HepG2 (cell line): Measurements from ENCODE around the gene GRIN3A. TPM values are rescaled to one million over a fixed set of nuclear protein-coding genes. Genes with fewer than 3 reads are reported as not detected.

Source experiments
- ATAC-seq: fragments of 200-7000 bp; cut with Tn5 transposase; 3 replicates; pipeline ENCODE4 v1.9.1; 2020; ENCODE audit warnings: mild to moderate bottlenecking, moderate library complexity
- BruUV-seq: library from RNA; stranded (reverse); fragments of 400-500 nt; replicated peaks from 2 replicates; lab custom pipeline; 2021; lab: Mats Ljungman, UMichigan
- CTCF ChIA-PET: fragments of 300-600 bp; formaldehyde crosslinking; extraction: SDS; loops from one replicate; lab custom pipeline; 2021; ENCODE audit warnings: low total read pairs, inconsistent platforms, low intra/inter-chr PET ratio; lab: Yijun Ruan, JAX
- POLR2A ChIA-PET: fragments of 350-600 bp; sonication (Branson Sonifier 250); formaldehyde crosslinking; loops from one replicate; lab custom pipeline; 2020; ENCODE audit warnings: antibody characterized with exemption, inconsistent platforms; lab: Yijun Ruan, JAX
- DNase-seq: peaks from one replicate; pipeline ENCODE4 v3.0.0-alpha.2; 2015; ENCODE audit warnings: low spot score
- FAIRE-seq: peaks from 3 replicates; lab custom pipeline; 2011; peaks lifted over from hg19 to GRCh38; lab: Jason Lieb, UNC
- H2AFZ ChIP-seq: one replicate; pipeline ENCODE4 v1.6.1; 2011; ENCODE audit warnings: low read length, inconsistent platforms
- H3K27ac ChIP-seq: fragments of 300-600 bp; 3 replicates; pipeline ENCODE4 v1.8.0; 2011; ENCODE audit warnings: mixed run types, mild to moderate bottlenecking, mixed read lengths, low read length, inconsistent platforms; ENCODE audit not compliant: insufficient read depth; ENCODE audit errors: extremely low read length
- H3K27me3 ChIP-seq, 2 experiments: fragments of 200-600 bp in 1 of 2; 2 replicates in 1 of 2; 3 replicates in 1 of 2; pipeline versions ENCODE4 v1.6.0 to v1.8.0; 2011; ENCODE audit warnings: low read length in 2 of 2, mild to moderate bottlenecking in 2 of 2, moderate library complexity in 2 of 2, inconsistent platforms in 1 of 2; ENCODE audit not compliant: insufficient read depth in 2 of 2, control insufficient read depth in 1 of 2
- H3K36me3 ChIP-seq, 2 experiments: fragments of 200-600 bp in 1 of 2; replicated peaks in 1 of 2; 2 replicates in 1 of 2; 3 replicates in 1 of 2; pipeline versions ENCODE4 v1.5.1 to v1.8.0; 2011; ENCODE audit warnings: low read length in 2 of 2, inconsistent platforms in 1 of 2; ENCODE audit not compliant: insufficient read depth in 2 of 2, control insufficient read depth in 1 of 2
- H3K4me1 ChIP-seq: 2 replicates; pipeline ENCODE4 v1.5.1; 2012; ENCODE audit warnings: low read length, inconsistent platforms; ENCODE audit not compliant: insufficient read depth
- H3K4me2 ChIP-seq: 2 replicates; pipeline ENCODE4 v1.6.0; 2011; ENCODE audit warnings: low read depth, low read length, inconsistent platforms
- H3K4me3 ChIP-seq, 3 experiments: fragments of 200-600 bp in 1 of 3; sonication (generic), shearing (Covaris generic) in 1 of 3; replicated peaks in 1 of 3; 2 replicates each; pipeline ENCODE4 v1.5.1; 2011 to 2016; ENCODE audit warnings: low read length in 3 of 3, inconsistent platforms in 2 of 3, low read depth in 2 of 3, mild to moderate bottlenecking in 2 of 3, control low read depth in 1 of 3, mixed read lengths in 1 of 3; ENCODE audit not compliant: insufficient read depth in 1 of 3
- H3K79me2 ChIP-seq: one replicate; pipeline ENCODE4 v1.6.1; 2011; ENCODE audit warnings: low read length, inconsistent platforms; ENCODE audit not compliant: insufficient read depth
- H3K9ac ChIP-seq: 2 replicates; pipeline ENCODE4 v1.6.0; 2011; ENCODE audit warnings: mild to moderate bottlenecking, low read depth, low read length, inconsistent platforms; ENCODE audit not compliant: insufficient read depth
- H3K9me3 ChIP-seq: 2 replicates; pipeline ENCODE4 v1.5.1; 2012; ENCODE audit warnings: mild to moderate bottlenecking, low read length
- H4K20me1 ChIP-seq: 2 replicates; pipeline ENCODE4 v1.6.0; 2011; ENCODE audit warnings: inconsistent platforms, mild to moderate bottlenecking, low read length, moderate library complexity; ENCODE audit not compliant: insufficient read depth
- AGO2 ChIP-seq: fragments of 200-400 bp; formaldehyde crosslinking; optimal IDR thresholded peaks from 2 replicates; pipeline ENCODE3; 2017; ENCODE audit warnings: mild to moderate bottlenecking, low read depth, low read length, moderate library complexity
- BRCA1 ChIP-seq: sonication (generic); formaldehyde crosslinking; IDR thresholded peaks from 2 replicates; pipeline ENCODE4 v1.4.0; 2020; ENCODE audit warnings: missing genetic modification reagents
- CENPT ChIP-seq: sonication (generic); formaldehyde crosslinking; IDR thresholded peaks from 2 replicates; pipeline ENCODE4 v1.8.0; 2022; ENCODE audit warnings: low read depth, mild to moderate bottlenecking, moderate library complexity, missing genetic modification reagents
- PHF5A ChIP-seq: IDR thresholded peaks from one replicate; pipeline ENCODE4 v1.6.1; 2018; ENCODE audit warnings: low read depth, missing genetic modification reagents; ENCODE audit not compliant: unreplicated experiment
- ZNF740 ChIP-seq: sonication (generic); formaldehyde crosslinking; IDR thresholded peaks from 2 replicates; pipeline ENCODE4 v1.4.0; 2020; ENCODE audit warnings: missing genetic modification reagents
- WGBS: methylation state at CpG from one replicate; pipeline ENCODE4 v1.1.6; 2017; ENCODE audit warnings: low lambda C conversion rate; 5-methylcytosine and 5-hydroxymethylcytosine counted together
- in situ Hi-C: cut with HindIII; loops from 2 replicates; pipeline ENCODE4 v1.10.0; 2017; ENCODE audit warnings: low pct_unique_long_range_greater_than_20kb; ENCODE audit not compliant: extremely low pct_ligation_motif_present
- intact Hi-C: fragments of 100-400 bp; cut with micrococcal nuclease; formaldehyde crosslinking; loops from one replicate; pipeline ENCODE4 v1.10.0; 2022; ENCODE audit not compliant: unreplicated experiment
- polyA plus RNA-seq, 8 experiments: library from polyadenylated mRNA; depleted of rRNA in 3 of 8; stranded (reverse) in 7 of 8; unstranded in 1 of 8; fragments of >200 nt; fragmentation: Illumina TruSeq in 4 of 8; extraction: Trizol in 4 of 8; gene quantifications; 2 replicates each; pipeline versions ENCODE4 v1.2.1 to v1.2.3, GENCODE V29; 2011 to 2016; ENCODE audit warnings: low read depth in 4 of 8, missing spikeins in 1 of 8, mixed read lengths in 1 of 8; ENCODE audit not compliant: insufficient read depth in 1 of 8
- total RNA-seq, 5 experiments: library from RNA; depleted of rRNA; stranded (reverse); fragments of >200 nt; fragmentation: Illumina TruSeq; extraction: Trizol; gene quantifications; 2 replicates each; pipeline ENCODE4 v1.2.3, GENCODE V29; 2016; ENCODE audit warnings: low read depth in 1 of 5
- TF ChIP-seq, protein P1 (sequence below): sonication (generic); formaldehyde crosslinking; IDR thresholded peaks from 2 replicates; pipeline ENCODE4 v1.8.1; 2023; ENCODE audit warnings: mild to moderate bottlenecking, missing genetic modification reagents
- TF ChIP-seq, protein P2 (sequence below): IDR thresholded peaks from 2 replicates; pipeline ENCODE4 v1.6.1; 2016; ENCODE audit warnings: control low read depth
- TF ChIP-seq, protein P3 (sequence below): sonication (generic); formaldehyde crosslinking; IDR thresholded peaks from 2 replicates; pipeline ENCODE4 v1.5.0; 2020; ENCODE audit warnings: mild to moderate bottlenecking, missing genetic modification reagents, borderline replicate concordance

GRIN3A gene
- total and polyA plus RNA-seq, 2 of the 13 experiments (the other 11 are each of a cell fraction or from before 2014, with no cell fraction given): not detected

DNA sequence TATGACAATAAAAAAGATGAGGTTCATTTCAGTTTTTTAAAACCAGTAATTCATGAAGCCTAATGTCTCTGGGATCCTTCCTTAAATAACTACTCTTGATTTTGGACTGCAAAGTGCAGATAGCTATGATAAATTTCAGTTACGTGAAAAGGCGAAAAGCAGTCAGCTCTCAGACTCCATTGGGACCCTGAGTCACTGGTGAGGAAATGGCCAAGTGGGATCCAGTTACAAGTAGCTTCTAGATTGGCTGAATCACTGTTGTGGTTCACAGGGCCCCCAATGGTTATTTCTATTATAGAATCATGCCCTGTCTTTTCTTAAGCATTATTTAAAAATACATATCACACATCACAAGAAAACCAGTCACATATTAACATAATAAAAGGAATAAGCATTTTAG, 112.6 kb downstream of the GRIN3A start:
- H2AFZ ChIP-seq: no peak overlapping the region
- no peaks in the 10 kb centered on the region for H3K4me1 ChIP-seq
- H3K79me2 ChIP-seq: no peaks in the 10 kb centered on the region
- no peak for FAIRE-seq
- WGBS: 11% methylated on average over 2 of the region's 2 CpGs
- in situ Hi-C loops: no loop called here
- no peaks in the 10 kb centered on the region for H4K20me1 ChIP-seq
- POLR2A ChIA-PET: no interaction called here
- H3K9ac ChIP-seq: no peak overlapping the region
- no peak for DNase-seq
- BruUV-seq: no TSS peak
- H3K36me3 ChIP-seq: no peaks in the 10 kb centered on the region
- H3K27me3 ChIP-seq: no peaks in the 10 kb centered on the region; a peak in 1 of 5 replicates
- no peaks in the 10 kb centered on the region for H3K9me3 ChIP-seq
- H3K27ac ChIP-seq: no peak overlapping the region
- H3K4me3 ChIP-seq: no peak overlapping the region
- no peak overlapping the region for H3K4me2 ChIP-seq
- no peak for TF ChIP-seq BRCA1
- TF ChIP-seq, protein P1, sequence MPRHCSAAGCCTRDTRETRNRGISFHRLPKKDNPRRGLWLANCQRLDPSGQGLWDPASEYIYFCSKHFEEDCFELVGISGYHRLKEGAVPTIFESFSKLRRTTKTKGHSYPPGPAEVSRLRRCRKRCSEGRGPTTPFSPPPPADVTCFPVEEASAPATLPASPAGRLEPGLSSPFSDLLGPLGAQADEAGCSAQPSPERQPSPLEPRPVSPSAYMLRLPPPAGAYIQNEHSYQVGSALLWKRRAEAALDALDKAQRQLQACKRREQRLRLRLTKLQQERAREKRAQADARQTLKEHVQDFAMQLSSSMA (CRISPR knock-in tag): no peak
- TF ChIP-seq PHF5A (CRISPR knock-in tag): no peak
- no peak for TF ChIP-seq CENPT (CRISPR knock-in tag)
- no peak for TF ChIP-seq ZNF740 (CRISPR knock-in tag)
- no peak for TF ChIP-seq AGO2
- TF ChIP-seq, protein P2, sequence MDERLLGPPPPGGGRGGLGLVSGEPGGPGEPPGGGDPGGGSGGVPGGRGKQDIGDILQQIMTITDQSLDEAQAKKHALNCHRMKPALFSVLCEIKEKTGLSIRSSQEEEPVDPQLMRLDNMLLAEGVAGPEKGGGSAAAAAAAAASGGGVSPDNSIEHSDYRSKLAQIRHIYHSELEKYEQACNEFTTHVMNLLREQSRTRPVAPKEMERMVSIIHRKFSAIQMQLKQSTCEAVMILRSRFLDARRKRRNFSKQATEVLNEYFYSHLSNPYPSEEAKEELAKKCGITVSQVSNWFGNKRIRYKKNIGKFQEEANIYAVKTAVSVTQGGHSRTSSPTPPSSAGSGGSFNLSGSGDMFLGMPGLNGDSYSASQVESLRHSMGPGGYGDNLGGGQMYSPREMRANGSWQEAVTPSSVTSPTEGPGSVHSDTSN: no peak
- TF ChIP-seq, protein P3, sequence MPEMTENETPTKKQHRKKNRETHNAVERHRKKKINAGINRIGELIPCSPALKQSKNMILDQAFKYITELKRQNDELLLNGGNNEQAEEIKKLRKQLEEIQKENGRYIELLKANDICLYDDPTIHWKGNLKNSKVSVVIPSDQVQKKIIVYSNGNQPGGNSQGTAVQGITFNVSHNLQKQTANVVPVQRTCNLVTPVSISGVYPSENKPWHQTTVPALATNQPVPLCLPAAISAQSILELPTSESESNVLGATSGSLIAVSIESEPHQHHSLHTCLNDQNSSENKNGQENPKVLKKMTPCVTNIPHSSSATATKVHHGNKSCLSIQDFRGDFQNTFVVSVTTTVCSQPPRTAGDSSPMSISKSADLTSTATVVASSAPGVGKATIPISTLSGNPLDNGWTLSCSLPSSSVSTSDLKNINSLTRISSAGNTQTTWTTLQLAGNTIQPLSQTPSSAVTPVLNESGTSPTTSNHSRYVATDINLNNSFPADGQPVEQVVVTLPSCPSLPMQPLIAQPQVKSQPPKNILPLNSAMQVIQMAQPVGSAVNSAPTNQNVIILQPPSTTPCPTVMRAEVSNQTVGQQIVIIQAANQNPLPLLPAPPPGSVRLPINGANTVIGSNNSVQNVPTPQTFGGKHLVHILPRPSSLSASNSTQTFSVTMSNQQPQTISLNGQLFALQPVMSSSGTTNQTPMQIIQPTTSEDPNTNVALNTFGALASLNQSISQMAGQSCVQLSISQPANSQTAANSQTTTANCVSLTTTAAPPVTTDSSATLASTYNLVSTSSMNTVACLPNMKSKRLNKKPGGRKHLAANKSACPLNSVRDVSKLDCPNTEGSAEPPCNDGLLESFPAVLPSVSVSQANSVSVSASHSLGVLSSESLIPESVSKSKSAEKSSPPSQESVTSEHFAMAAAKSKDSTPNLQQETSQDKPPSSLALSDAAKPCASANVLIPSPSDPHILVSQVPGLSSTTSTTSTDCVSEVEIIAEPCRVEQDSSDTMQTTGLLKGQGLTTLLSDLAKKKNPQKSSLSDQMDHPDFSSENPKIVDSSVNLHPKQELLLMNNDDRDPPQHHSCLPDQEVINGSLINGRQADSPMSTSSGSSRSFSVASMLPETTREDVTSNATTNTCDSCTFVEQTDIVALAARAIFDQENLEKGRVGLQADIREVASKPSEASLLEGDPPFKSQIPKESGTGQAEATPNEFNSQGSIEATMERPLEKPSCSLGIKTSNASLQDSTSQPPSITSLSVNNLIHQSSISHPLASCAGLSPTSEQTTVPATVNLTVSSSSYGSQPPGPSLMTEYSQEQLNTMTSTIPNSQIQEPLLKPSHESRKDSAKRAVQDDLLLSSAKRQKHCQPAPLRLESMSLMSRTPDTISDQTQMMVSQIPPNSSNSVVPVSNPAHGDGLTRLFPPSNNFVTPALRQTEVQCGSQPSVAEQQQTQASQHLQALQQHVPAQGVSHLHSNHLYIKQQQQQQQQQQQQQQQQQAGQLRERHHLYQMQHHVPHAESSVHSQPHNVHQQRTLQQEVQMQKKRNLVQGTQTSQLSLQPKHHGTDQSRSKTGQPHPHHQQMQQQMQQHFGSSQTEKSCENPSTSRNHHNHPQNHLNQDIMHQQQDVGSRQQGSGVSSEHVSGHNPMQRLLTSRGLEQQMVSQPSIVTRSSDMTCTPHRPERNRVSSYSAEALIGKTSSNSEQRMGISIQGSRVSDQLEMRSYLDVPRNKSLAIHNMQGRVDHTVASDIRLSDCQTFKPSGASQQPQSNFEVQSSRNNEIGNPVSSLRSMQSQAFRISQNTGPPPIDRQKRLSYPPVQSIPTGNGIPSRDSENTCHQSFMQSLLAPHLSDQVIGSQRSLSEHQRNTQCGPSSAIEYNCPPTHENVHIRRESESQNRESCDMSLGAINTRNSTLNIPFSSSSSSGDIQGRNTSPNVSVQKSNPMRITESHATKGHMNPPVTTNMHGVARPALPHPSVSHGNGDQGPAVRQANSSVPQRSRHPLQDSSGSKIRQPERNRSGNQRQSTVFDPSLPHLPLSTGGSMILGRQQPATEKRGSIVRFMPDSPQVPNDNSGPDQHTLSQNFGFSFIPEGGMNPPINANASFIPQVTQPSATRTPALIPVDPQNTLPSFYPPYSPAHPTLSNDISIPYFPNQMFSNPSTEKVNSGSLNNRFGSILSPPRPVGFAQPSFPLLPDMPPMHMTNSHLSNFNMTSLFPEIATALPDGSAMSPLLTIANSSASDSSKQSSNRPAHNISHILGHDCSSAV (CRISPR knock-in tag): no peak
- no peak for ATAC-seq
- intact Hi-C loops: no loop called here
- CTCF ChIA-PET: no interaction called here
